Measurements from ENCODE around the gene TM4SF4. TPM values are rescaled to one million over a fixed set of nuclear protein-coding genes. Genes with fewer than 3 reads are reported as not detected.
A peak's percentile ranks its signal among the peaks of the same experiment; 100 is the strongest.

Gene TM4SF4
- total RNA-seq, 2 donors from 2014 or later, result 0.59 TPM; not detected in 1

DNA sequence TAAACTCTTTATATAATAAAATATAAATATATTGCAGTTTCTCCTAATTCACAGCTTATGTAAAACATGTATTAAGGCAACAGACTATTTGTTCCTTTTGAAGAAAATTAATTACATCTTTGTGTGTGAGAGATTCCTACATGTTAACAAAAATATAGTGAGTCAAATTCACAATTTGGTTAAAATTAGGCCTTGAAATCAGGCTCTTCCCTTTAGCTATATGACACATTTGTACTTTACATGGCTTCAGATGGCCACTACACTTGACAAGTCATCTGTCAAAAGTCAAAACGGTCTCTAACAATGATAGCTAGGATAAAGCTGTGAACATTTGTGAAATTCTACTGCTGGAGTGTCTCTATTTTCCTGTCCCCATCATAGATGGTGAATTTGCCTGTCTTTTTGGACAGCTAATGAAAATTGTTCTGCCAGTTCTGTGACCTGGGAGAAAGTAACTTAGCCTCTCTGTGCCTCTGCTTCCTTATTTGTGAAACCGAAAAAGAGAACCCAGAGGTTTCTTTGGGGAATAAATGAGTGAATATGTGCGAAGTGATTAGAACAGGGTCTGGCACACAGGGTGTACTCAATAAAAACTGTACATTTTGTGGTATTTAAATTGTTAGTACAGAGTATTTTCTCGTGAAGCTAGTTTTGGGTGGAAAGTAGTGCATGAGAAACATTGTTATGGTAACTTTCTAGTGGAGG lies 23.6 kb downstream of the TM4SF4 start:
- no peak for DNase-seq
- intact Hi-C loops (cut with DNase I), result loop anchor here in 1 of 2 donors (10.0 kb wide), 1 partner anchor 277 kb away; no protein-coding TSS in a partner anchor
- ATAC-seq, result no peak

- intact Hi-C loops (cut with DNase I), result no loop called here
- ATAC-seq (peak in 1 of 2 donors; percentile 65), DNase-seq (no peak)
Measured at GRCh38 chr3:149501524-149501923, 27.0 kb downstream of the TM4SF4 start.

GRCh38 chr3:149502438-149502837 lies 27.9 kb downstream of the TM4SF4 start:
- no peak for ATAC-seq
- intact Hi-C loops (cut with DNase I), result no loop called here
- DNase-seq, result no peak

- DNase-seq (no peak), ATAC-seq (no peak)
- intact Hi-C loops (cut with DNase I), result no loop called here
Measured at GRCh38 chr3:149506540-149506939, 32.0 kb downstream of the TM4SF4 start.

DNA sequence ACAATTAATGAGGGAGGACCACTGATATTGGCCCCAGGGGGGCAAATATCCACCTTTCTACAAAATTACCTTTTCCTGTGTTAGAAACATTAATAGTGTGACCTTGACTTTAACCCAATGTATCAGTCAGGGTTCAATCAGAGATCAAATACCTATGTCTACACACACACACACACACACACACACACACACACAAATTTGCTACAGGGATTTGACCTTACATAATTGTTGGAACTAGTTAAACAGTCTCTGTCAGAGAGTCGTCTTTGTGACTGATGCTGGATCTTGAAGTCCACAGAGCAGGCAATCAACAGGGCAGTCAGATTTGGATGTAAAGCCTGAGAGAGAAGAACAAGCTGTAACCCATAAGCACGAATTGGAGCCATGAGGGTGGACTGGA lies 32.5 kb downstream of the TM4SF4 start:
- intact Hi-C loops (cut with DNase I), result no loop called here
- DNase-seq (no peak), ATAC-seq (peak in 1 of 2 donors; percentile 18)

GRCh38 chr3:149507491-149508324 lies 33.2 kb downstream of the TM4SF4 start:
- intact Hi-C loops (cut with DNase I), result no loop called here
- ATAC-seq, result peak; percentile 70 to 71
- DNase-seq, result peak; percentile 33

GRCh38 chr3:149509526-149509925 lies 35.0 kb downstream of the TM4SF4 start:
- DNase-seq, result no peak
- intact Hi-C loops (cut with DNase I), result no loop called here
- ATAC-seq, result peak in 1 of 2 donors; percentile 21

DNA sequence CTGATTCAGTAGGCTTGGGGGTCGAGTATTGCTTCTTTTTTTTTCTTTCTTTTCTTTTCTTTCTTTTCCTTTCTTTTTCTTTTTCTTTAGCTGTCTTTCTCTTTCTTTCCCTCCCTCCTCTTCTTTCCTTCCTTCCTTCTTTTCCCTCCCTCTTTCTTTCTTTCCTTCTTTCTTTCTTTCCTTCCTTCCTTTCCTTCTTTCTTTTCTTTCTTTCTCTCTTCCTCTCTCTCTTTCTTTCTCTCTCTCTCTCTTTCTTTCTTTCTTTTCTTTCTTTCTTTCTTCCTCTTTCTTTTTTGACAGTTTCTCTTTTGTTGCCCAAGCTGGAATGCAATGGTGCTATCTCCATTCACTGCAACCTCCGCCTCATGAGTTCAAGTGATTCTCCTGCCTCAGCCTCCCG lies 36.0 kb downstream of the TM4SF4 start:
- intact Hi-C loops (cut with DNase I), result loop anchor here in 1 of 2 donors (5.0 kb wide), 1 partner anchor 207 kb away; no protein-coding TSS in a partner anchor

GRCh38 chr3:149511040-149511626 lies 36.6 kb downstream of the TM4SF4 start:
- ATAC-seq, result no peak
- intact Hi-C loops (cut with DNase I), result loop anchor here in 1 of 2 donors (5.0 kb wide), 1 partner anchor 206 kb away; no protein-coding TSS in a partner anchor

More for the DNA sequence above, 36.0 kb downstream of the TM4SF4 start:
- ATAC-seq (no peak), DNase-seq (no peak)

GRCh38 chr3:149512073-149512782 lies 37.7 kb downstream of the TM4SF4 start:
- intact Hi-C loops (cut with DNase I), result loop anchor here (1.0 to 5.0 kb wide), 2 partner anchors 205 kb away; no protein-coding TSS in a partner anchor
- ATAC-seq, result peak; percentile 74 to 81
- DNase-seq, result peak; percentile 69

More at GRCh38 chr3:149511040-149511626, 36.6 kb downstream of the TM4SF4 start:
- no peak for DNase-seq

DNA sequence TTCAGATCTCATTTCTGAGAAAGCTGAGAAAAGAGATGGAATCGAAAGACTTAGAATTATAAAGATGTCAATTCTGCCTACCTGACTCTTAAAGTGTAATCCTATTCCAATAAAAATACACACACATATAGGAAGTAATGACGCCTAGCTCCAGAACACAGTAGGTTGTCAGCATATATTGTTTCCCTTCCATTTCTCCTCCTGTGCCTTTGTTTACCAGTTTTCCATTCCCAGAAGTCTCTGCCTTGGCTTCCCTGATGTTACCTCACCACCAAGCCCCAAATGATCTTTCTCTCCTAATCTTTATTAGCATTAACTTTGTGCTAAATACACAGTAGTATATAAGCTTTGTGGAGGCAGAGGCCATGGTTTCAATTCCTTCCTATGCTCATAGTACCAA lies 40.0 kb downstream of the TM4SF4 start:
- DNase-seq (no peak), ATAC-seq (no peak)
- intact Hi-C loops (cut with DNase I), result loop anchor here in 1 of 2 donors (5.0 kb wide), 1 partner anchor 203 kb away; no protein-coding TSS in a partner anchor

- DNase-seq (no peak), ATAC-seq (no peak)
- intact Hi-C loops (cut with DNase I), result no loop called here
Measured at GRCh38 chr3:149515249-149515648, 40.8 kb downstream of the TM4SF4 start.

- no peak for ATAC-seq
- intact Hi-C loops (cut with DNase I), result no loop called here
- no peak for DNase-seq
Measured at GRCh38 chr3:149516920-149517319, 42.4 kb downstream of the TM4SF4 start.

- DNase-seq (no peak), ATAC-seq (no peak)
- intact Hi-C loops (cut with DNase I), result loop anchor here in 1 of 2 donors (10.0 kb wide), 1 partner anchor 135 kb away; the partner anchor contains the start of gene WWTR1
Measured at GRCh38 chr3:149519912-149520311, 45.4 kb downstream of the TM4SF4 start.

GRCh38 chr3:149523512-149524299 lies 49.2 kb downstream of the TM4SF4 start:
- intact Hi-C loops (cut with DNase I), result loop anchor here in 1 of 2 donors (10.0 kb wide), 1 partner anchor 131 kb away; the partner anchor contains the start of gene WWTR1

GRCh38 chr3:149527531-149528339 lies 53.2 kb downstream of the TM4SF4 start:
- intact Hi-C loops (cut with DNase I), result loop anchor here (5.0 to 10.0 kb wide), 2 partner anchors 127 to 190 kb away; partner anchors contain the start of gene WWTR1 (in 1 of the 2)
- no peak for DNase-seq
- ATAC-seq, result peak; percentile 48 to 72

More at GRCh38 chr3:149523512-149524299, 49.2 kb downstream of the TM4SF4 start:
- ATAC-seq (no peak), DNase-seq (no peak)

DNA sequence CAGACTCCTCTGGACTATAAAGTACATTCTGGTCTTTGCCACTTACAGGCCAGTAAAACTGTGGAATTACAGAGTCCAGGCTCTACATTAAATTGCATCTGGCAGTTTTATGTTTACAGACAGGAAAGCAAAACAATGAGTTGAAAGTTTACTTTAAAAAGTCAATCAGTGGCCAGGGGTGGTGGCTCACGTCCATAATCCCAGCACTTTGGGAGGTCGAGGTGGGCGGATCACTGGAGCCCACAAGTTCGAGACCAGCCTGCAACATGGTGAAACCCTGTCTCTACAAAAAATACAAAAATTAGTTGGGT lies 53.8 kb downstream of the TM4SF4 start:
- DNase-seq (no peak), ATAC-seq (no peak)
- intact Hi-C loops (cut with DNase I), result loop anchor here (5.0 to 10.0 kb wide), 2 partner anchors 127 to 189 kb away; partner anchors contain the start of gene WWTR1 (in 1 of the 2)
